SK-N-MC (cell line): Measurements from ENCODE around the gene CLCN6.

Experiments used
- EZH2 ChIP-seq: fragments of 200-600 bp; sonication (generic); IDR thresholded peaks from one replicate; pipeline ENCODE4 v1.6.1; 2017; ENCODE audit warnings: antibody characterized with exemption
- POLR2AphosphoS5 ChIP-seq: IDR thresholded peaks from 2 replicates; pipeline ENCODE4 v1.6.1; 2012; ENCODE audit warnings: mild to moderate bottlenecking, low read depth, low read length, borderline replicate concordance

DNA sequence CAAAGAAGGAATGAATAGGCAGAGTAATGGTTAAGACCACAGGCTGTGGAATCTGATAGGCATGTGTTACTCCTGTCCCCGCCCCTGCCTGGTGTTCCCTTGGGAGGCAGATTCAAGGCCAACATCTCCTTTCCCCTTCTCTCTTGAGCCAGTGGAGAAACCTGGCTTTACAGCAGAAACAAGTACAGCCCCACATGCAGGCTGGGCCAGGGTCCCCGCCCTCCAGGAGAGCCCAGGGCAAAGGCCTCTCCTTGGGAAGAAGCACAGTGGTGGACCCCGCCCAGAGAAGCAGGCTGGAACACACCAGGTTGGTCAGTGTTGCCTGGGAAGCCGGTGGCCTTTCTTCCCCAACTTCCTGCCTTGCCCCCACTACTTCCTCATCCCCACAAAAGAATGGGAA lies 37.2 kb upstream of the CLCN6 start:
- TF ChIP-seq POLR2AphosphoS5, result no peak
- no peak for TF ChIP-seq EZH2
